SU-DHL-6 (cell line): ENCODE measurements around the gene SIGLEC12.

Experiments
- EZH2phosphoT487 ChIP-seq: fragments of 200-600 bp; sonication (generic), shearing (Covaris generic); conservative IDR thresholded peaks from 2 replicates; pipeline ENCODE4 v1.6.1; 2018; ENCODE audit warnings: mild to moderate bottlenecking, antibody characterized with exemption, low read length, moderate library complexity, mixed read lengths
- TF ChIP-seq, protein P1 (sequence below): fragments of 200-600 bp; sonication (generic); IDR thresholded peaks from one replicate; pipeline ENCODE4 v1.5.1; 2017; ENCODE audit warnings: antibody characterized with exemption, mild to moderate bottlenecking, low read length, moderate library complexity; ENCODE audit not compliant: insufficient read depth, poor library complexity, severe bottlenecking

DNA sequence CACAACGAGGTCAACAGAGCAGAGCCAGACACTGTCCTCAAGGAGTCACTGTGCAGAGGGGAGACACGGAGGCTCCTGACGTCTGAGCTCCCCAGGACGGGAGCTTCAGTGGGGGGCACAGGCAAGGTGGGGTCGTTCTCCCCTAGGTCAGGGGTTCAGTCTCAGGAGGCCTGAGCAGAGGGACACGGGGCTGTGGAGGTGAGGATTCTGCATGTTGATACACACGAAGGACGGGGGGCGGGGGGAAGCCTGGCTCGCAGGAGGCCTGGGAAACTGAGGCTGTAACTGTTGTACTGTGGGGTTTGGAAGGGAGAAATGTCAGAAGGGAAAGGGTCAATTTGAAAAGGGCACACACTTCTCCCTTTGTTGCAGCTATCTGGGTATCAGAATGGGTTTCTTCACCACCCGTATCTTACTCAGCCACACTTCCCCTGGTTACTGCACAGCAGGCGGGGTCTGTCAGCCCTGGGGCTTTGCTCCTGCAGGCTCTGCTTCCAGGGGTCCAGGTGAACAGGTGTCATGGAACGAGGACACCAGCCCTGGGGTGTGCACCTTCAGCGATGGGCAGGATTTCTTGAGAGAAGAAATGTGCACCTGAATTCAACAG, 42.6 kb downstream of the SIGLEC12 start:
- no peak for TF ChIP-seq EZH2phosphoT487
- TF ChIP-seq, protein P1, sequence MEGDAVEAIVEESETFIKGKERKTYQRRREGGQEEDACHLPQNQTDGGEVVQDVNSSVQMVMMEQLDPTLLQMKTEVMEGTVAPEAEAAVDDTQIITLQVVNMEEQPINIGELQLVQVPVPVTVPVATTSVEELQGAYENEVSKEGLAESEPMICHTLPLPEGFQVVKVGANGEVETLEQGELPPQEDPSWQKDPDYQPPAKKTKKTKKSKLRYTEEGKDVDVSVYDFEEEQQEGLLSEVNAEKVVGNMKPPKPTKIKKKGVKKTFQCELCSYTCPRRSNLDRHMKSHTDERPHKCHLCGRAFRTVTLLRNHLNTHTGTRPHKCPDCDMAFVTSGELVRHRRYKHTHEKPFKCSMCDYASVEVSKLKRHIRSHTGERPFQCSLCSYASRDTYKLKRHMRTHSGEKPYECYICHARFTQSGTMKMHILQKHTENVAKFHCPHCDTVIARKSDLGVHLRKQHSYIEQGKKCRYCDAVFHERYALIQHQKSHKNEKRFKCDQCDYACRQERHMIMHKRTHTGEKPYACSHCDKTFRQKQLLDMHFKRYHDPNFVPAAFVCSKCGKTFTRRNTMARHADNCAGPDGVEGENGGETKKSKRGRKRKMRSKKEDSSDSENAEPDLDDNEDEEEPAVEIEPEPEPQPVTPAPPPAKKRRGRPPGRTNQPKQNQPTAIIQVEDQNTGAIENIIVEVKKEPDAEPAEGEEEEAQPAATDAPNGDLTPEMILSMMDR: no peak
